Tibial nerve (tissue), 4 donors: ENCODE measurements around the gene CAMKMT.

Experiments used
- EP300 ChIP-seq, 2 donors: sonication (generic); formaldehyde crosslinking; IDR thresholded peaks; one replicate each; pipeline ENCODE4 v1.6.1; 2017; ENCODE audit warnings: antibody characterized with exemption in 2 of 2, mild to moderate bottlenecking in 1 of 2
- POLR2A ChIP-seq, 2 donors: fragments of 450-650 bp; IDR thresholded peaks; one replicate each; pipeline ENCODE4 v1.6.1; 2017; ENCODE audit warnings: antibody characterized with exemption in 2 of 2, mild to moderate bottlenecking in 2 of 2, moderate library complexity in 2 of 2
- TF ChIP-seq, protein P1 (sequence below), 5 experiments: fragments of 200-600 bp in 3 of 5; fragments of 450-650 bp in 2 of 5; sonication (generic) in 3 of 5; IDR thresholded peaks; one replicate each; pipeline ENCODE4 v1.5.1; 2016 to 2019; ENCODE audit warnings: antibody characterized with exemption in 5 of 5, mild to moderate bottlenecking in 3 of 5, moderate library complexity in 2 of 5

DNA sequence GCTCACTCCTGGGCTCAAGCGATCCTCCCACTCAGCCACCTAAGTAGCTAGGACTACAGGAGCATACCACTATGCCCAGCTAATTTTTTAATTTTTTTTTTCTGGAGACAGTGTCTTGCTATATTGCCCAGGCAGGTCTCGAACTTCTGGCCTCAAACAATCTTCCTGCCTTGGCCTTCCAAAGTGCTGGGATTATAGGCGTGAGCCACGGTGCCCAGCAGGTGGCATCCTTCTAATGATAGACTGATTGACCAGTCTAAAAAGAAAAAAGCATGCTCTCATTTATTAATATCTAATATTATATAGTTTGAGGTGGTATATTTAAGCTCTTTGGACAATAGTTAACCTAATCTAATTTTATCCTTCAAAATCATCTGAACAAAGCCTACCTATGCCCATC lies 198.6 kb downstream of the CAMKMT start:
- TF ChIP-seq POLR2A (IDR thresholded peaks at IDR 0.05) (no peak), EP300 (IDR thresholded peaks at IDR 0.05) (no peak)
- TF ChIP-seq, protein P1, sequence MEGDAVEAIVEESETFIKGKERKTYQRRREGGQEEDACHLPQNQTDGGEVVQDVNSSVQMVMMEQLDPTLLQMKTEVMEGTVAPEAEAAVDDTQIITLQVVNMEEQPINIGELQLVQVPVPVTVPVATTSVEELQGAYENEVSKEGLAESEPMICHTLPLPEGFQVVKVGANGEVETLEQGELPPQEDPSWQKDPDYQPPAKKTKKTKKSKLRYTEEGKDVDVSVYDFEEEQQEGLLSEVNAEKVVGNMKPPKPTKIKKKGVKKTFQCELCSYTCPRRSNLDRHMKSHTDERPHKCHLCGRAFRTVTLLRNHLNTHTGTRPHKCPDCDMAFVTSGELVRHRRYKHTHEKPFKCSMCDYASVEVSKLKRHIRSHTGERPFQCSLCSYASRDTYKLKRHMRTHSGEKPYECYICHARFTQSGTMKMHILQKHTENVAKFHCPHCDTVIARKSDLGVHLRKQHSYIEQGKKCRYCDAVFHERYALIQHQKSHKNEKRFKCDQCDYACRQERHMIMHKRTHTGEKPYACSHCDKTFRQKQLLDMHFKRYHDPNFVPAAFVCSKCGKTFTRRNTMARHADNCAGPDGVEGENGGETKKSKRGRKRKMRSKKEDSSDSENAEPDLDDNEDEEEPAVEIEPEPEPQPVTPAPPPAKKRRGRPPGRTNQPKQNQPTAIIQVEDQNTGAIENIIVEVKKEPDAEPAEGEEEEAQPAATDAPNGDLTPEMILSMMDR (IDR thresholded peaks at IDR 0.05): no peak
